ENCODE data around the gene LAMC2.

LAMC2 gene

GRCh38 chr1:183226361-183226760, 40.3 kb downstream of the LAMC2 start:
- TF ChIP-seq GLIS3 (CRISPR knock-in tag; IDR thresholded peaks at IDR 0.05) (no peak), ZNF70 (CRISPR knock-in tag; IDR thresholded peaks at IDR 0.05) (no peak), ESRRG (CRISPR knock-in tag; IDR thresholded peaks at IDR 0.05) (no peak), ZNF8 (CRISPR knock-in tag; IDR thresholded peaks at IDR 0.05) (no peak), ZFP3 (CRISPR knock-in tag; IDR thresholded peaks at IDR 0.05) (no peak)
- ATAC-seq: no peak

DNA sequence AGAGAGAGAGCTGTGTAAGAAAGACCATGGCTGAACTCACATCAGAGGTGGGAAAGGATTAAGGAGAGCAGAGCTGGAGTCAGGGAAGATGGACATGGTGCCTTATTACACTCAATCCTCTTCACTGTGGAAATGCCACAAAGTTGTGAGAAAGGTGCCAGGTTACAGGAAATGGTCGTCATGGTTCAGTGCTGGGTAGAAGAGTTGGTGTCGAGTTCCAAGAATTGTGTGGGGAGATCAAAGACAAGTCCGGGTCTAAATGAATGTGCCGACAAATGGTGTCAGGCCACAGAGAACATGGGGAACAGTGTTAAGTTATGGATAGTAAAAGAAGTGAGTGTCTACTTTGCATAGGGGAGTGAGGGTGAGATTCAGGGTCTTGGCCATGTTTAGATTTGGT, 40.9 kb downstream of the LAMC2 start:
- ATAC-seq: no peak

DNA sequence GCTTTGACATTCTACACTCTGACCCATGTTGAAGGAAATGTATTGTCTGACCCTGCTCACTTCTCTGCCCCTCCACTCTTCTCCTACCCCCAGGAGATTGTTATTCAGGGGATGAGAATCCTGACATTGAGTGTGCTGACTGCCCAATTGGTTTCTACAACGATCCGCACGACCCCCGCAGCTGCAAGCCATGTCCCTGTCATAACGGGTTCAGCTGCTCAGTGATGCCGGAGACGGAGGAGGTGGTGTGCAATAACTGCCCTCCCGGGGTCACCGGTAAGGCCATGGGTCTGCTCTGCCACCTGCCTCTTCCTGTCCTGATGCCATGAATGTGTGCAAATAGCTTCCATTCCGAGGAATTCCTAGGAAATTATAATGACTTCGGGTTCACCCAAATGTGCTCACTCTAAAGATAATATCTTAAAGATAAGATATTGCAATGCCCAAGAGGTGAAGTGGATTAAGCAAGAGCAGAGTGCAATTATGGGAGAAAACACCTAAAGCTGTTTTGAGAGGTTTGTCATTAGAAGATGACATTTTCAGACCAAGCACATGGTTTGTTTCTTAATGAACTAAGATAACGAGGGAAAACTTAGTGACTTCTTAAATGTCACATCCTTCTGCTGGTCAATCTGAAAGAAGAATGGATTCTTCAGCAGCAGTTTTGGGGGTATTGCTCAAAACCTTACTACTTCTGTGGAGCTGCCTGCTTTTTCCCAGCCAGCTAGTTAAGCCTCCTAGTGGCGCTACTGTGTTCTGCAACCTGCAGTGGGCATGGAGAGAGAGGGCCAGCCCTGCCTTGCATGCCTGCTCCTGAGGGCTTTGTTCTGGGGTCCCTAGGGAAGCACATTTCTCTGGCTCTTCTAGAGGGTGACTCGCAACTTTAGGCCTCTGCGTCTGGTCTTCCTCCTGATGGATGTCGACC, 41.6 kb downstream of the LAMC2 start:
- peak; percentile 97 for ATAC-seq
- no peak for TF ChIP-seq ESRRG (CRISPR knock-in tag; IDR thresholded peaks at IDR 0.05)

More for the DNA sequence above, 40.9 kb downstream of the LAMC2 start:
- TF ChIP-seq, protein P1, sequence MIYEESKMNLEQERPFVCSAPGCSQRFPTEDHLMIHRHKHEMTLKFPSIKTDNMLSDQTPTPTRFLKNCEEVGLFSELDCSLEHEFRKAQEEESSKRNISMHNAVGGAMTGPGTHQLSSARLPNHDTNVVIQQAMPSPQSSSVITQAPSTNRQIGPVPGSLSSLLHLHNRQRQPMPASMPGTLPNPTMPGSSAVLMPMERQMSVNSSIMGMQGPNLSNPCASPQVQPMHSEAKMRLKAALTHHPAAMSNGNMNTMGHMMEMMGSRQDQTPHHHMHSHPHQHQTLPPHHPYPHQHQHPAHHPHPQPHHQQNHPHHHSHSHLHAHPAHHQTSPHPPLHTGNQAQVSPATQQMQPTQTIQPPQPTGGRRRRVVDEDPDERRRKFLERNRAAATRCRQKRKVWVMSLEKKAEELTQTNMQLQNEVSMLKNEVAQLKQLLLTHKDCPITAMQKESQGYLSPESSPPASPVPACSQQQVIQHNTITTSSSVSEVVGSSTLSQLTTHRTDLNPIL (CRISPR knock-in tag; IDR thresholded peaks at IDR 0.05; ENCODE audit: low read depth): no peak
- TF ChIP-seq PATZ1 (CRISPR knock-in tag; IDR thresholded peaks at IDR 0.05; ENCODE audit: borderline replicate concordance) (no peak), TOX (CRISPR knock-in tag; IDR thresholded peaks at IDR 0.05; ENCODE audit: borderline replicate concordance) (no peak), ISL1 (CRISPR knock-in tag; IDR thresholded peaks at IDR 0.05) (no peak), ZNF70 (CRISPR knock-in tag; IDR thresholded peaks at IDR 0.05) (no peak), ZNF565 (CRISPR knock-in tag; conservative IDR thresholded peaks at IDR 0.05; ENCODE audit: low read depth) (no peak), TCF4 (CRISPR knock-in tag; IDR thresholded peaks at IDR 0.05; ENCODE audit: borderline replicate concordance) (no peak), SNAI2 (CRISPR knock-in tag; IDR thresholded peaks at IDR 0.05) (no peak), ZFP3 (CRISPR knock-in tag; IDR thresholded peaks at IDR 0.05) (no peak), GLIS3 (CRISPR knock-in tag; IDR thresholded peaks at IDR 0.05) (no peak)

- TF ChIP-seq ZNF8 (CRISPR knock-in tag; IDR thresholded peaks at IDR 0.05) (no peak), ISL1 (CRISPR knock-in tag; IDR thresholded peaks at IDR 0.05) (no peak)
- ATAC-seq: peak; percentile 21
Measured at GRCh38 chr1:183228347-183229220, 42.5 kb downstream of the LAMC2 start.

DNA sequence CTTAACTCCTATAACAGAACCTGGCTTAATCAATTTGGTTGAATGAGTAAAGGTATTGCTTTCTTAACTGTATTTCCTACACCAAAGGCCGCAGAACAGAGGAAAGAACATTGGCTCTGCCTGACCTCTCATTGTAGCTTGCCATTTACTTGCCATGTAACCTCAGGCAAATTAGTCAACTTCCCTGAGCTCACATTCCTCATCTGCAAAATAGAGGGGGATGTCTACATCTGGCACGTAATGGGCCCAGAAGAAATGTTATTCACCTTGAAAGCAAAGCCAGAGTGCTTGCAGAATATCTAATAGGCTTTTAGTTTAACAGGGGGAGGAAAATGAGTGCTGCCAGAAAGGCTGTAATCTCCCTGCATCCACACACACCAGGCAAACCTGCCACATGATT, 44.3 kb downstream of the LAMC2 start:
- no peak for TF ChIP-seq RARB (CRISPR knock-in tag; IDR thresholded peaks at IDR 0.05)
- no peak for TF ChIP-seq ZNF565 (CRISPR knock-in tag; conservative IDR thresholded peaks at IDR 0.05; ENCODE audit: low read depth)
- TF ChIP-seq, protein P2, sequence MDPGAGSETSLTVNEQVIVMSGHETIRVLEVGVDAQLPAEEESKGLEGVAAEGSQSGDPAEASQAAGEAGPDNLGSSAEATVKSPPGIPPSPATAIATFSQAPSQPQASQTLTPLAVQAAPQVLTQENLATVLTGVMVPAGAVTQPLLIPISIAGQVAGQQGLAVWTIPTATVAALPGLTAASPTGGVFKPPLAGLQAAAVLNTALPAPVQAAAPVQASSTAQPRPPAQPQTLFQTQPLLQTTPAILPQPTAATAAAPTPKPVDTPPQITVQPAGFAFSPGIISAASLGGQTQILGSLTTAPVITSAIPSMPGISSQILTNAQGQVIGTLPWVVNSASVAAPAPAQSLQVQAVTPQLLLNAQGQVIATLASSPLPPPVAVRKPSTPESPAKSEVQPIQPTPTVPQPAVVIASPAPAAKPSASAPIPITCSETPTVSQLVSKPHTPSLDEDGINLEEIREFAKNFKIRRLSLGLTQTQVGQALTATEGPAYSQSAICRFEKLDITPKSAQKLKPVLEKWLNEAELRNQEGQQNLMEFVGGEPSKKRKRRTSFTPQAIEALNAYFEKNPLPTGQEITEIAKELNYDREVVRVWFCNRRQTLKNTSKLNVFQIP (CRISPR knock-in tag; IDR thresholded peaks at IDR 0.05; ENCODE audit: borderline replicate concordance, low read depth): no peak
- TF ChIP-seq SNAI2 (CRISPR knock-in tag; IDR thresholded peaks at IDR 0.05): no peak
- no peak for TF ChIP-seq ARNTL (CRISPR knock-in tag; IDR thresholded peaks at IDR 0.05; ENCODE audit: borderline replicate concordance, low read depth)
- TF ChIP-seq ZNF8 (CRISPR knock-in tag; IDR thresholded peaks at IDR 0.05): no peak
- no peak for TF ChIP-seq PPARA (CRISPR knock-in tag; IDR thresholded peaks at IDR 0.05; ENCODE audit: borderline replicate concordance)
- no peak for TF ChIP-seq ESRRG (CRISPR knock-in tag; IDR thresholded peaks at IDR 0.05)
- TF ChIP-seq TCF4 (CRISPR knock-in tag; IDR thresholded peaks at IDR 0.05; ENCODE audit: borderline replicate concordance): no peak
- ATAC-seq: no peak

DNA sequence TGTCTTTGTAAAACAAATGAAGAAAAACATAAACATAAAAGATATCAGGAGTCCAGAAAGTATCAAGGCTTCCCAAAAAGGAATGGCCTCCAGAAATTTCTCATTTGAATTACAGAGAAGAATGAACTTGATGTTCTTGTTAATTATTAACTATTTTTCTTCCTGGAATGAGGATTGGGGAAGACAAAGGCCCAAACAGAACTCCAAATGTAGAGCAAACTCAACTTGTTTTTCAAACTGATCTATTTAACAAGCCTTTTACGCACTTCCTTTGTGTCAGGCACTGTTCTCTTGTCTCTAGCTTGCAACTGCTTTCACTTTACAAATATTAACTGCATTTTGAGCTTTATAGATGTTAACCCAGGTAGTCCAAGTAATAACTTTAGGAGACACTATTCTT, 45.5 kb downstream of the LAMC2 start:
- TF ChIP-seq ZFP30 (CRISPR knock-in tag; IDR thresholded peaks at IDR 0.05) (no peak), PPARA (CRISPR knock-in tag; IDR thresholded peaks at IDR 0.05; ENCODE audit: borderline replicate concordance) (no peak), RARB (CRISPR knock-in tag; IDR thresholded peaks at IDR 0.05) (no peak), ZC3H10 (CRISPR knock-in tag; IDR thresholded peaks at IDR 0.05) (no peak), OSR1 (CRISPR knock-in tag; IDR thresholded peaks at IDR 0.05) (no peak), ZNF565 (CRISPR knock-in tag; conservative IDR thresholded peaks at IDR 0.05; ENCODE audit: low read depth) (no peak), TCF4 (CRISPR knock-in tag; IDR thresholded peaks at IDR 0.05; ENCODE audit: borderline replicate concordance) (no peak), ZNF8 (CRISPR knock-in tag; IDR thresholded peaks at IDR 0.05) (no peak), GLIS3 (CRISPR knock-in tag; IDR thresholded peaks at IDR 0.05) (no peak)
- ATAC-seq: no peak
